HEK293 (cell line): Measurements from ENCODE around the gene CYB5R4.

Experiments
- CTCF ChIP-seq: fragments of 450-650 bp; formaldehyde crosslinking; IDR thresholded peaks from 2 replicates; pipeline ENCODE4 v1.5.1; 2016; ENCODE audit warnings: missing biosample characterization, missing genetic modification characterization
- KLF10 ChIP-seq: fragments of 450-650 bp; IDR thresholded peaks from 2 replicates; pipeline ENCODE4 v1.5.1; 2018; ENCODE audit warnings: missing biosample characterization, mild to moderate bottlenecking, missing genetic modification characterization
- SALL2 ChIP-seq: fragments of 450-650 bp; formaldehyde crosslinking; IDR thresholded peaks from 2 replicates; pipeline ENCODE4 v1.5.0; 2017; ENCODE audit warnings: missing biosample characterization, mild to moderate bottlenecking, missing genetic modification characterization, borderline replicate concordance
- ZNF513 ChIP-seq: fragments of 450-650 bp; IDR thresholded peaks from 2 replicates; pipeline ENCODE4 v1.5.1; 2018; ENCODE audit warnings: missing biosample characterization, missing genetic modification characterization

- TF ChIP-seq CTCF (tag by site-specific recombination) = no peak
- no peak for TF ChIP-seq KLF10
- TF ChIP-seq ZNF513 = no peak
- TF ChIP-seq SALL2 = no peak
Observed at GRCh38 chr6:83854001-83854501, 5.4 kb upstream of the CYB5R4 start.
